MG63 (cell line): ENCODE data around the gene CCDC97. TPM values are rescaled to one million over a fixed set of nuclear protein-coding genes. Genes with fewer than 3 reads are reported as not detected.

ENCODE experiments used
- DNase-seq: peaks from one replicate; pipeline ENCODE4 v3.0.0-alpha.2; 2020
- H3K27me3 ChIP-seq: fragments of 250-450 bp; sonication (Bioruptor Pico); 2 replicates; pipeline ENCODE4 v1.5.1; 2020; ENCODE audit warnings: mild to moderate bottlenecking, moderate library complexity
- H3K36me3 ChIP-seq: fragments of 250-450 bp; sonication (Bioruptor Pico); 2 replicates; pipeline ENCODE4 v1.5.1; 2020; ENCODE audit warnings: mild to moderate bottlenecking, moderate library complexity
- H3K4me3 ChIP-seq: fragments of 250-450 bp; sonication (Bioruptor Pico); 2 replicates; pipeline ENCODE4 v1.5.1; 2020; ENCODE audit warnings: mild to moderate bottlenecking, moderate library complexity
- H3K9me3 ChIP-seq: fragments of 250-450 bp; sonication (Bioruptor Pico); 2 replicates; pipeline ENCODE4 v1.5.1; 2020; ENCODE audit warnings: mild to moderate bottlenecking, moderate library complexity
- total RNA-seq: library from RNA; depleted of rRNA; stranded (reverse); fragments of >200 nt; shearing (Covaris generic); gene quantifications from 2 replicates; pipeline ENCODE4 v1.2.3, GENCODE V29; 2014; ENCODE audit warnings: low replicate concordance

Gene CCDC97
- total RNA-seq, 1 experiment from 2014 or later, result 22.3 TPM

DNA sequence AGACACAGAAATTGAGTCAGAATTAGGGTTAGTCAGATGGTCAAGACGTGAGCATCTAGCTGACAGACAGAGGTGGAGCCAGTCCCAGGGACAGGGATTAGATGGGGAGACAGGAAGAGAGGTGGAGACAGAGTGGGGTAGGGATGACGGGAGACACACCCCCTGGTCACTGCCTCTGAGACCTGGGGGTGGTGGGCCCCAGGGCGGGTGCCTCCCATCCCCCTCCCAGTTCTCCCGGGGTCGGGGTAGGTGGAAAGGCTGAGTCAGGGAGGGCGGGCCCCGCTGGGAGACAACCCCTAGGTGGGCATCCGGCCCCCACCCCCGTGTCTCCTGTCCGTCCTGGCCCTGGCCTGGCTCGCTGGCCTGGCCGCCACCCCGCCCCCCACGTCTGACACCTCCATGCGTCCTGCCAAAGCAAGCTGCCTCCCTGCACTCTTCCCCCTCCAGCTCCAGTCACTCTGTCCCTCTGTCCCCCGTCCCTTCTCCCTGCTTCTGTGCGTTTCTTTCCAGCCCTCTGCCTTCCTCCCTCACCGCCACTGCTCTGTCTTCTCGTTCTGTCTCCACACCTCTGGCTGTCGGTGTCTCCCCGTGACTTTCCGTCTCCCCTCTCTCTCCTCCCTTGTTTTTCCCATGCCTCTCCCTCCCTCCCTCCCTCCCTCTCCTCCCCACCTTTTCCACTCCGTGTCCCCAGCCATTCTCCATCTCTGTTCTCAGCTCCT, 15.1 kb downstream of the CCDC97 start:
- Histone ChIP-seq H3K9me3 (no peaks in the 10 kb centered on the region), H3K36me3 (peaks cover 80% of the 10 kb centered on the region), H3K4me3 (no peak overlapping the region), H3K27me3 (no peaks in the 10 kb centered on the region)
- DNase-seq, result peak; percentile 77

DNA sequence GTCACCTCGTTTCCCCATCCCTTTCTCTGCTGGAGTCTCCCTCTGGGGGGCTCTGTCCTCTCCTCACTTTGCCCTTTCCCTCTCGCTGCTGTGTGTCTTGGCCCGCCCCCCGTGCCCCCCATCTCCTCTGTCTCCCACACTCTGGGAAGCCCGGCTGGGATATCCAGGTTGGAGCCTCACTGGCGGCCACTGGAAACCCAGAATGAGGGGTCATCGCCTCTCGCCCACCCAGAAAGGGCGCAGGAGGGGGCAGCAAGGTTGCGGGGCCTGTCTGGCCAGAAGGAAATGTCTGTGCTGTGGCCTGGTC, 15.6 kb downstream of the CCDC97 start:
- Histone ChIP-seq H3K36me3 (peaks cover 79% of the 10 kb centered on the region), H3K9me3 (no peaks in the 10 kb centered on the region), H3K4me3 (peak overlapping the region; percentile 1; the same call in 1 of the 2 replicates), H3K27me3 (no peaks in the 10 kb centered on the region)
- DNase-seq, result no peak

DNA sequence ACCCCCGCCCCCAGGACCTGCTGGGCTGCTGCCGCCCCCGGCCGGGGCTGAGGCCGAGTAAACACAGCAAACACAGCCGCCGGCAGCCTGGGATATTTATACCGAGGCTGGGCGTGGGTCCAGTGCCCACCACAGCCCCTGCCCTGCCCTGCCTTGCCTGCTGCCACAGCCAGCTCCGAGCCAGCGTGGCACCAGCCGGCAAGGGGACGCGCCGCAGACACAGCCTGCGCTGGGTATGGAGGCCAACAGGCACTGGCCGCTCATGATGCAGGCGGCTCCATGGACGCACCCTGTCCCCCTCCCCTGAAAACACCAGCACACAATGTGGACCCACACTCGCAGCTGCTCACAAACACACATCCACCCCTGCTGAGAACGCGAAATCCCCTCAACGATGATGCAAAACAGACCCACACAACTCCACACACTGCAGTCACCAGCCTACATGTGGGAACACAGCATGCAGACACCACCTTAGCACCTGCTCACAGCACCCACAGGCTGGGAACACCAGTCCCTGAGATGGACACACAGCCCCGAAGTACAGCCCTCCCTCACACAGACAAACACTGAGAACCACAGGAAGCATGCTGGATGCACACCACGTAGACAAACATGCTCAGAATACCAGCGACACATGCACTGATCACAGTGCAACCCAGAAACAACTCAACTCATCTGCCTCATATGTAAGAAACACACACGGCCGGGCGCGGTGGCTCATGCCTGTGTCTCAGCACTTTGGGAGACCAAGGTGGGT, 16.2 kb downstream of the CCDC97 start:
- Histone ChIP-seq H3K9me3 (no peaks in the 10 kb centered on the region), H3K4me3 (peak overlapping the region; percentile 33), H3K27me3 (no peaks in the 10 kb centered on the region), H3K36me3 (peaks cover 74% of the 10 kb centered on the region)
- DNase-seq, result peak; percentile 64

DNA sequence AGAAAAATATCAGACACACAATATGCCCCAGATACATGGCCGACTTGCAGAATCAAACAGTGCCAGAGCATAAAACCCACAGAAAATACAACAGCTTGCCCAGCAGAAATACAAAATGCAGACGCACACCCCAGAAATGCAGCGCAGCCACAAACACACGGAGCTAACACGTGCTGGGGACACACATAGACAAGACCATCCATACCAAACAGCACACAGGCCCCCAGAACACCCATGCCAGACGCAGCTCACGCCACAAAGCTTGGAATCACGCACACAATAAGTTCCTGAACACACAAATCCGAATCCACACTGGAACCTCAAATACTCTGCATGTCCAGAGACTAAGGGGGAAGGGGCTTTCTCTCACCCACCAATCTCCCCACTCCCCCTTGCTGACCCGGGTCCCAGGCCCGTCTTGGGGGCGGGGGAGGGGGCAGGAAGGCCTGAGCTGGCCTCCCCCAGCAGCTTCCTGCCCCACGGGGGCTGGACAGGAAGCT, 17.2 kb downstream of the CCDC97 start:
- no peaks in the 10 kb centered on the region for H3K27me3 ChIP-seq
- H3K9me3 ChIP-seq, result no peaks in the 10 kb centered on the region
- H3K4me3 ChIP-seq, result peak overlapping the region; percentile 33
- no peak for DNase-seq
- peaks cover 70% of the 10 kb centered on the region for H3K36me3 ChIP-seq

DNA sequence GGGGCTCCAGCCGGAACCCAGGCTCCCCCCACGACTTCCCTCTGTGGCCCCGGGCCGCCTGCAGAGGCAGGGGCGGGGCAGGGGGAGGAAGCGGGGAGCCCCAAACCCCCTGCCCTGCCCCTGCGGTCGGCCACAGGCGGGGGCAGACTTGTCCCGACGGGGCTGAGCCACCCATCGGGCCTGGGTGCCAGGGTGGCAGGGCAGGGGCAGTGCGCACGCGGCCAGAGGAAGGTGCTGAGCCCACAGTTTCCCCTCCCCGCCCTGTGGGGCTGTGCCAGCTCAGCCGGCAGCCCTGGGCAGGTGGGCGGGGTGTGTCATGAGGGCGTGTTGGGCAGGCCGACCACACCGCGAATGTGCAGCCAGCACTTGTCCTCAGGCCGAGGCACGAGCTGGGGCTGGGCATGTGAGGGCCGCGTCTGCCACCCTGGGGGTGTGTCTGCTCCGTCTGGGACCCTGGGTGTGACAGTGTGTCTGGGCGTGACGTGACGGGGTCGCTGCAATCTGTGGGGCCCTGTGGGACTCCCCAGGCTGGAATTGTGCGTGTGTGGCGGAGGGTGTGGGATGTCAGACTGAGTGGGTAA, 17.7 kb downstream of the CCDC97 start:
- Histone ChIP-seq H3K27me3 (no peaks in the 10 kb centered on the region), H3K36me3 (peaks cover 70% of the 10 kb centered on the region), H3K9me3 (no peaks in the 10 kb centered on the region), H3K4me3 (peak overlapping the region; percentile 33)
- DNase-seq, result peak; percentile 97

DNA sequence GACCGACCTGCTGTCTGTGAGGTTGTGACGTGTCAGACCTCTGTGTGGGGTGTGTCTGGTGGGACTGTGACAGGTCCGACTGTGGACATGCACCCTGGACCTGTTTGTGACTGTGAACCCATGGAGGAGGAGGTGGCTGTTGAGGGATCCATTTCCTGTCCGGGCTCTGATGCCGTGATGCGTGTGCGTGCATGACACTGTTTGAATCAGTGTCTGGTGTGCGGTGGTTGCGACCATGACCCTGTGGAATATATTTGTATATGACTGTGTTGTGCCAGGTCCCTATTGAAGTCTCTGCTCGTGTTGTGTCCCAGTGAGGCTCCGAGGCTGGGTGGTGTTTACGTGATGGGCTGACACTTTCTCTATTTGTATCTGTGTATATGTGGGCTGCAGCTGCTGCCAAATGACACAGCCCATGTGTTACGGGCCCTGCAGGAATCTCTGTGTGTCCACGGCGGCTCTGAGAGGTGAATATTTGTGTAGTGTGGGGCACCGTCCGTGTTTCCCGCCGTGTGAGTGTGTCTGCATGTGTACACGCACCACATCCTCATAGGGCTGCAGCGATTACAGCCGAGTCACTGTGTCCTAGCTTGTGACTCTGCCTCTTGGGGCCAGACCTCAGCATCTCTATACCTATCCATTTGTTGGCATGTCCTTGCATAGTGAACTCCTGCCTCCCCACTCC, 18.3 kb downstream of the CCDC97 start:
- no peaks in the 10 kb centered on the region for H3K27me3 ChIP-seq
- H3K4me3 ChIP-seq, result no peak overlapping the region; the same call in 1 of the 2 replicates
- peaks cover 66% of the 10 kb centered on the region for H3K36me3 ChIP-seq
- DNase-seq, result peak; percentile 36
- H3K9me3 ChIP-seq, result no peaks in the 10 kb centered on the region

DNA sequence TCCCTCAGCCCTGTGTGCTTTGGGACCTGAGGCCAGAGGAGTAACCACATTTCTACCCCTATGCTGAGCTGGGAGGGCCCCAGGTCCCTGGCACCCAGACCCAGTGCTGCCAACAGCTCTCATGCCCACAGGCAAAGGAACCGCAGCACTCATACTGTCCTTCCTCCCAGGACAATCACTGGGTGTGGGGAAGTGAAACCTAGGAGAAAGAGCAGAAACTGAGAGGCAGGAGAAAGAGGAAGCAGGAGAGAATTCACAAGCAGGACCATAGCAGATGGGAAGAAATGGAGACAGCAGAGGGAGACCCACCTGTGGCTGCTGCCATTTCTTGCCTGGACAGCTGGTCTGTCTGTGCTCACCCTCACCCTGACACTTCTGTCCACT, 18.9 kb downstream of the CCDC97 start:
- H3K27me3 ChIP-seq, result no peaks in the 10 kb centered on the region
- H3K36me3 ChIP-seq, result peaks cover 67% of the 10 kb centered on the region
- DNase-seq, result no peak
- H3K9me3 ChIP-seq, result no peaks in the 10 kb centered on the region
- no peak overlapping the region for H3K4me3 ChIP-seq

DNA sequence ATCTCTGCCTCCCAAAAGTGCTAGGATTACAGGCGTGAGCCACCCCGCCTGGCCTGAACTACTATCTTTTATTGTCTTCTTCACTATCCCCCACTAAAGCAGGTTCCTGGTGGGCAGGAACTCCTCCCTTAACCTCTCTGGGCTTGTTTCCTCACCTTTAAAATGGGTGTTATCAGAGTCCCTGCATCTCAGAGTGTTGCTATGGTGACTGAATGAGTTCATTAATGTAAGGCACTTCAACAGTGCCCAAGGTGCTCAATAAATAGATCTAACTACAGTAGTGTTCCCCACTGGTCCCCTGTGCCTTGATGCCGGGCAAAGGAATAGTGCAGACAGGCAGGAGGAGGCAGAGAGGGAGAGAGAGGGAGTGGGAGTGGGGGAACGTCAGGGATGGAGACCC, 20.5 kb downstream of the CCDC97 start:
- H3K4me3 ChIP-seq, result no peak overlapping the region
- peaks cover 61% of the 10 kb centered on the region for H3K36me3 ChIP-seq
- no peaks in the 10 kb centered on the region for H3K27me3 ChIP-seq

DNA sequence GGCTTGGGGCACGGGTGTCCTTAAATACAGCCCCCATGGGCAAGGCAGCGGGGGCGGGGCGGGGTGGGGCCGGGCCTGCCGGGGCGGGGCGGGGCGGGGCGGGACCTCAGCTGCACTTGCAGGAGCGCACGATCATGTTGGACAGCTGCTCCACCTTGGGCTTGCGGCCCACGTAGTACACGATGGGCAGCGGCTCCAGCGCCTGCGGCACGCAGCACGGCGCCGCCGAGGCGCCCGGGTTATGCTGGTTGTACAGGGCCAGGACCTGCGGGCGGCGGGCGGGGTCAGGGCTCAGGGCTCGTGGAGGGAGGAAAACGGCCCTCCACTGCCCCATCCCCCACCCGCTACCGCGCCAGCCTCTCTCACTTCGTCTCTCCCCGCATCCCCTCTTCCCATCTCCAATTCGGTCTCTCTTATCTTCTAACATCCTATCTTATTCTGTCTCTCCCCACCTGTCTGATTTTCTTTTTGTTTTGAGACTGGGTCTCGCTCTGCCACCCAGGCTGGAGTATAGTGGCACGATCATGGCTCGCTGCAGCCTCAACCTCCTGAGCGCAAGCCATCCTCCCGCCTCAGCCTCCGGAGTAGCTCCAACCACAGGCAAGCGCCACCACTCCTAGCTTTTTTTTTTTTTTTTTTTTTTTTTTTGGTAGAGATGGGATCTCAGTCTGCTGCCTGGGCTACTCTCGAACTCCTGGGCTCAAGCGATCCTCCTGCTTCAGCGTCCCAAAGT, 21.1 kb downstream of the CCDC97 start:
- Histone ChIP-seq H3K36me3 (peaks cover 58% of the 10 kb centered on the region), H3K27me3 (no peaks in the 10 kb centered on the region), H3K4me3 (no peak overlapping the region), H3K9me3 (no peaks in the 10 kb centered on the region)
- no peak for DNase-seq

More for the DNA sequence above, 20.5 kb downstream of the CCDC97 start:
- DNase-seq, result no peak
- H3K9me3 ChIP-seq, result no peaks in the 10 kb centered on the region

DNA sequence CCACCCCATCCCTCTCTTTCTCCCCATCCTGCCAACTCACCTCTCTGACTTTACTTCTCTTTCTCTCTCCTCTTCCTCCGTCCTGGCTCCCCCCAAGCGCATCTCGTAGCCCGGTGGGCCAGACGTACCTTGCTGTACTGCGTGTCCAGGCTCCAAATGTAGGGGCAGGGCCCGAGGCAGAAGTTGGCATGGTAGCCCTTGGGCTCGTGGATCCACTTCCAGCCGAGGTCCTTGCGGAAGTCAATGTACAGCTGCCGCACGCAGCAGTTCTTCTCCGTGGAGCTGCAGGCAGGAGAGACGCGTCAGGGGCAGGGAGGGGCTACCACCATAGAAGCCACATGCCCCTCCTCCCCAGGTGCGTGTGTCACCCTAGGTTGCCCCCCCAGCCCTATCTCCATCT, 22.0 kb downstream of the CCDC97 start:
- Histone ChIP-seq H3K27me3 (no peaks in the 10 kb centered on the region), H3K9me3 (no peaks in the 10 kb centered on the region), H3K4me3 (no peak overlapping the region), H3K36me3 (peaks cover 52% of the 10 kb centered on the region)
- DNase-seq, result no peak

DNA sequence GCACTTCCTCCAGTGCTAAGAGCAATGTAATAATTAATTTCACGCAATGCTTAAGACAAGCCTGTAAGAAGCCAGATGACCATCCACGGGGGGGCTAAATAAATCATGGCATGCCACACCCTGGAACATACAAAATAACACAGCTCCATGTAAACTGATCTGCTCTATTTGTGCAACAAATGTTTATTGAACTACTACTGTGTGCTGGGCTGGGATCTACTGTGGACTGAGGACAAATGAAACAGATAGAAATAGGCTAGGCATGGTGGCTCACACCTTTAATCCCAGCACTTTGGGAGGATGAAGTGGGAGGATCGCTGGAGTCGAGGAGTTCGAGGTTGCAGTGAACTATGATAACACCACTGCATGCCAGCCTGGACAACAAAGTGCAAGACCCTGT, 22.5 kb downstream of the CCDC97 start:
- DNase-seq, result no peak
- H3K36me3 ChIP-seq, result peaks cover 56% of the 10 kb centered on the region
- H3K9me3 ChIP-seq, result no peaks in the 10 kb centered on the region
- H3K27me3 ChIP-seq, result no peaks in the 10 kb centered on the region
- no peak overlapping the region for H3K4me3 ChIP-seq

DNA sequence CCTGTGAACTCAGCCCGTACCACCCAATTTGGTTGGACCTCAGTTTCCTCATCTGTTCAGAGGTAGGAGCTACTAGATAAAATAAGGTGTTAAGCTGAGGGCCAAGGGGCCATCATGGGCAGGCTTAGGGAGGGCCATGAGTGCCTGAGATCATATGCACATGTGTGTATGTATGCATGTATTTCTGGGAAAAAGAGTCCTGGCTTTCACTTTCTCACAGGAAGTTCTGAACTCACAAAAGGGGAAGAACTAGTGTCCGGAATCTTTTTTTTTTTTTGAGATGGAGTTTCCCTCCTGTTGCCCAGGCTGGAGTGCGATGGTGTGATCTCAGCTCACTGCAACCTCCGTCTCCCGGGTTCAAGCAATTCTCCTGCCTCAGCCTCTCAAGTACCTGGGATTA, 24.8 kb downstream of the CCDC97 start:
- H3K27me3 ChIP-seq, result no peaks in the 10 kb centered on the region
- peaks cover 59% of the 10 kb centered on the region for H3K36me3 ChIP-seq
- DNase-seq, result no peak

DNA sequence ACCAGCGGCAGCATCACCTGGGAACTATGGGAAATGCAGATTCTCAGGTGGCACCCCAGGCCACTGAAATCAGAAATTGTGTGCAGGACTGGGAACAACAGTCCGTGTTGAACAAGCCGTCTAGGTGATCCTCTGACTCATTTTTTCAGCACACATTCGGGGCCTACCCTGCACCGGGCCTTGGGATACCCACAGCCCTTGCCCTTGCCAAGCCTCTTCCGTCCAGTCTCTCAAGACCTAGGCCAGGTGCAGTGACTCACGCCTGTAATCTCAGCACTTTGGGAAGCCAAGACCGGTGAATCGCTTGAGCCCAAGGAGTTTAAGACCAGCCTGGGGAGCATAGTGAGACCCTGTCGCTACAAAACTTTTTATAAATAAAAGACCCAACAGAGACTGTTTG, 25.5 kb downstream of the CCDC97 start:
- no peak for DNase-seq
- H3K36me3 ChIP-seq, result peaks cover 58% of the 10 kb centered on the region
- H3K9me3 ChIP-seq, result no peaks in the 10 kb centered on the region
- H3K4me3 ChIP-seq, result no peak overlapping the region
- no peaks in the 10 kb centered on the region for H3K27me3 ChIP-seq

More for the DNA sequence above, 24.8 kb downstream of the CCDC97 start:
- Histone ChIP-seq H3K9me3 (no peaks in the 10 kb centered on the region), H3K4me3 (no peak overlapping the region)

DNA sequence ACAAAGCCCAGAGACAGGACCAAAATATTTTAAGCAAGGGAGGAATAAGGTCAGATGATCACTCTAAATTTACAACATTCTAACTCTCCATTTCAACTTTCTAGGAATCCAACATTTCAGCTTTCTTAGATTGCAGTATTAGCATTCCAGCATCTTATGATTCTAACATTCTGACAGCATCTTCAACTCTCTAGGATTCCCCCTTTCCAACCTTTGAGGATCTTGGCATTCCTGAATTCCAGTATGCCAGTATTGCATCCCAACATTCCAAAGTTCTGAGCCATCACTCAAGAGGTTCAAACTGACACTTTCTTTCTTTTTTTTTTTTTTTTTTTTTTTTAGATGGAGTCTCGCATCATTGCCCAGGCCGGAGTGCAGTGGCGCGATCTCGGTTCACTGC, 30.0 kb downstream of the CCDC97 start:
- Histone ChIP-seq H3K9me3 (no peaks in the 10 kb centered on the region), H3K27me3 (no peaks in the 10 kb centered on the region), H3K36me3 (peaks cover 74% of the 10 kb centered on the region), H3K4me3 (no peak overlapping the region)
- DNase-seq, result no peak

DNA sequence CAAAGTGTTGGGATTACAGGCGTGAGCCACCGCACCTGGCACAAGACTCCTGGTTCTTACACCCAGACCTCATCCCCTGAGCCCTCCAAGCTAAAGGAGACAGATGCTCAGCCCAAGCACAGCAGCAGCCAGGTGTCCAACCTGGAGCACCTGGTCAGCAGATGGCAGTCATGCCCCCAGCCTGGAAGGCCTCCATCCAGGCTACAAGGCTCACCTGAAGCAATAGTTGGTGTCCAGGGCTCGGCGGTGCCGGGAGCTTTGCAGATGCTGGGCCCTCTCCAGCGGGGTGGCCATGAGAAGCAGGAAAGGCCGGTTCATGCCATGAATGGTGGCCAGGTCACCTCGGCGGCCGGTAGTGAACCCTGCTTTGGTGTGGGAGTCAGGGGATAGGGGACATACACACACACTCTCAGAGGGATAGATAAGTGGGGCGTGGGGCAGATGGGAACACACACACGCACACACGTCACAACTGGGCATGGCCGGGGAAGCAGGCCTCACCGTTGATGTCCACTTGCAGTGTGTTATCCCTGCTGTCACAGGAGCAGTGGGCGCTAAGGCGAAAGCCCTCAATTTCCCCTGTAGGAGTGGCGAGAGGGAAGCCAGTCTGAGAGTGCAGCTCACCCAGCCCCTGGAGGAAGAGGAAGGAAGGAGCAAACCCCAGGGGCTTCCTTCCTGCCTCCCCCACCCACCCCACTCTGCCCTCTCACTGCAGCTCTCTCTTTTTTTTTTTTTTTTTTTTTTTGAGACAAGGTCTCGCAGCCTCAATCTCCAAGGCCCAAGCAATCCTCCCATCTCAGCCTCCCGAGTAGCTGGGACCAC, 31.9 kb downstream of the CCDC97 start:
- Histone ChIP-seq H3K36me3 (peaks cover 89% of the 10 kb centered on the region), H3K27me3 (no peaks in the 10 kb centered on the region), H3K4me3 (no peak overlapping the region), H3K9me3 (no peaks in the 10 kb centered on the region)
- no peak for DNase-seq

DNA sequence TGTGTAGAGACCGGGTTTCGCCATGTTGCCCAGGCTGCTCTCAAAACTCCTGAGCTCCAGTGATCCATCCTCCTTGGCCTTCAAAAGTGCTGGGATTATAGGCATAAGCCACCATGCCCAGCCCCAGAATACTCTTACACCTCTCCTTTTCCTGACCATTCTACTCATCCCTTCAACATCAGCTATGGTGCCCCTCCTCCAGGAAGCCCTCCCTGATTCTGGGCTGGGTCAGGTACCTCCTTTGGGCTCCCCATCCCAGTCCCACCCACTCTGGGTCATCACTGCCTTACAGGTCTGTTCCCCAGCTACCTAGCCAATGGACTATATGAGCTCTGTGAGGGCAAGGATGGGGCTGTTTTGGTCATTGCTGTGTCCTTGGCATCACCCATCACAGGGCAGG, 34.2 kb downstream of the CCDC97 start:
- no peaks in the 10 kb centered on the region for H3K27me3 ChIP-seq
- H3K9me3 ChIP-seq, result no peaks in the 10 kb centered on the region
- no peak for DNase-seq
- no peak overlapping the region for H3K4me3 ChIP-seq
- H3K36me3 ChIP-seq, result peaks cover 89% of the 10 kb centered on the region
